Stimulated activated CD8-positive, alpha-beta memory T cell treated with anti-CD3 and anti-CD28 coated beads, Interleukin-15, amount 100 ng/mL, for 1 hour (primary cell): Measurements from ENCODE around the gene NTRK3.

Source experiments
- DNase-seq: peaks from one replicate; pipeline ENCODE4 v3.0.0-alpha.2; 2020; ENCODE audit warnings: low read depth

NTRK3 gene

GRCh38 chr15:88256279-88257230, at the start of gene NTRK3:
Gene NTRK3 (minus strand): TSS chr15:88256739. CDS start chr15:88256153, 586 bp downstream.
- DNase-seq = no peak

- DNase-seq = no peak
Observed at GRCh38 chr15:88303395-88303794, 46.9 kb upstream of the NTRK3 start.

GRCh38 chr15:88302373-88302772, 45.8 kb upstream of the NTRK3 start:
- no peak for DNase-seq

- DNase-seq = no peak
Observed at GRCh38 chr15:88301311-88301710, 44.8 kb upstream of the NTRK3 start.

- no peak for DNase-seq
Observed at GRCh38 chr15:88300861-88301260, 44.3 kb upstream of the NTRK3 start.

DNA sequence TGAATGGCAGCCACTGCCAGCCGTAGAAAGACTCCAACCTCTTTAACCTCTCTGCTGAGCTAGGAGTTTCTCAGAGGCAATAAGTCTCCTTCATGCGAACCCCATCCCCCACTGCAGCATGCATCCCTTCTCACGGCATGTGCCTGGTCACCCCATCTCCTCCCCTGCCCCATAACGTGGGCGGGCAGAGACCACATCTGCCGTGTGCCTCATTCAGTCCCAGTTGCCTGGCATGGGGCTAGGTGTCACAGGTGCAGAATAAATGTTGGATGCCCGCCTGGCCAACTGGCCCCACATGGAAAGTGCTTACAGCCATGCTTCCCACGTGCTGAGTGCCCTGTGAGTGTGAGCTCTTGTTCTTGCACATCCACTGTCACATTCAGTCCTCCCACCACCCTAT, 43.5 kb upstream of the NTRK3 start:
- no peak for DNase-seq

- DNase-seq = no peak
Observed at GRCh38 chr15:88299497-88299896, 43.0 kb upstream of the NTRK3 start.

GRCh38 chr15:88288661-88289060, 32.1 kb upstream of the NTRK3 start:
- DNase-seq = no peak

DNA sequence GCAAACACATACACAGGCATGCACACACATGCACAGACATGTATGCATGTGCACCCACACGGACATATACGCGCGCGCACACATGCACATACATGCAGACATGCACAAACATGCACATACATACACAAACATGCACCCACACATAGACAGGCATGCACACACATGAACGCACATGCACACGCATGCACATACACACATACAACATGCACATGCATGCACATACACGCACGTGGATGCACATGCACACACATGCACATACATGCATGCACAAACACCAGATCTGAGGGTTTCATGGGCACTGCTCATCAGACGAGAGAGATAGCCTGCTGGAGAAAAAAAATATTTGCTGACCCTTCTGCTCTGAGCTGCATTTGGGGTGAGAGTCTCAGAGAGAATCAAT, 31.7 kb upstream of the NTRK3 start:
- no peak for DNase-seq

DNA sequence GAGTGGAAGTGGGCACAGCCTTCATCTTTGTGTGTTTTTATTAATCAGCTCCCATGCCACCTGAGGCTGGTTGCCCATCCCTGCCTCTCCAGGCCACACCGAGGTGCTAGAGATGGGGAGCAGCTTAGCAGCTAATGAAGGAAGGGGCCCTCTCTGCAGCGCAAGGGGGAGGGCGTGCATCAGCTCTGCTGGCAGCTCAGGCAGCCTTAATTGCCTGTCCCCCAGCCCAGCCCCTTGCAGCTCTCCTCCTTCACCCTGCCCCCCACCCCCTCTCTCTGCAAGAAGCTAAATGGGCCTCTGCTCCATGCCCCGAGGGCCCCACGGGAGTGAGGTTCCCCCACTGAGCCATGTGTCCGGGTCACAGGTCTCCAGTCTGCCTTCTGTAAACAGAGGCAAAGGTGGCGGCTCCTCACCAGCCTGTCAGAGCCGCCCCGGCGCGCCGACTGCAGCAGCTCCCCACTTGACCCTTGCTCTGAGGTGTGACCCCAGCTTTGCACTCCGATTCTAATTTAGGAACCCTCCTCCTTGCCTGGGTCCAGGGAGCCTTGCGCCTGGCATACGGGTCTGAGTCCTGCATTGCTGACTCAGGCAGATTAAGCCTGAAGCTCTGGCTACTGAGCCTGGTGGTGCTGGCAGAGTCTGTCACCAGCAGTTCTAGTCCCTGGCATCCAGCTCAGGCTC, 27.9 kb upstream of the NTRK3 start:
- DNase-seq = no peak

GRCh38 chr15:88282614-88283013, 26.1 kb upstream of the NTRK3 start:
- no peak for DNase-seq

GRCh38 chr15:88276821-88277410, 20.4 kb upstream of the NTRK3 start:
- no peak for DNase-seq

DNA sequence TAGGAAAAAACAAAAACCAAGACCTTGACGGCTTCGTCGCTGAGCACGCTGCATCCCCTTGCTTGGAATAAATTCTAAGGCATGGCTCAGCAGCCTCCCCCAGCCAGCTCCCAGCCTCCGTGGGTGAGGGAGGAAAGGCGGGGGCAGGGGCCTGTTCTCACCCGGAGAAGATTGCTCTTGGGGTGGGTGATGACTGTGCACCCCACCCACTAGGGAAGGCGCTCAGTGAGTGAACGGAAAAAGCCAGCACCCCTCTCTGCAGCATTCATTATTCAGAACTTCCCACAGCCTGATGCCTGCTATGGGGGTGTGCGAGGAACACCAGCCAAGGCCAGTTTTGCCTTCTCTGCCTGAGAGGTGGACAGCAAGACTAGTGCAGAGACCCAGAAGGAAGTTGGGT, 19.3 kb upstream of the NTRK3 start:
- no peak for DNase-seq

- peak; percentile 25 for DNase-seq
Observed at GRCh38 chr15:88274553-88275460, 18.3 kb upstream of the NTRK3 start.

GRCh38 chr15:88272421-88272820, 15.9 kb upstream of the NTRK3 start:
- DNase-seq = no peak

DNA sequence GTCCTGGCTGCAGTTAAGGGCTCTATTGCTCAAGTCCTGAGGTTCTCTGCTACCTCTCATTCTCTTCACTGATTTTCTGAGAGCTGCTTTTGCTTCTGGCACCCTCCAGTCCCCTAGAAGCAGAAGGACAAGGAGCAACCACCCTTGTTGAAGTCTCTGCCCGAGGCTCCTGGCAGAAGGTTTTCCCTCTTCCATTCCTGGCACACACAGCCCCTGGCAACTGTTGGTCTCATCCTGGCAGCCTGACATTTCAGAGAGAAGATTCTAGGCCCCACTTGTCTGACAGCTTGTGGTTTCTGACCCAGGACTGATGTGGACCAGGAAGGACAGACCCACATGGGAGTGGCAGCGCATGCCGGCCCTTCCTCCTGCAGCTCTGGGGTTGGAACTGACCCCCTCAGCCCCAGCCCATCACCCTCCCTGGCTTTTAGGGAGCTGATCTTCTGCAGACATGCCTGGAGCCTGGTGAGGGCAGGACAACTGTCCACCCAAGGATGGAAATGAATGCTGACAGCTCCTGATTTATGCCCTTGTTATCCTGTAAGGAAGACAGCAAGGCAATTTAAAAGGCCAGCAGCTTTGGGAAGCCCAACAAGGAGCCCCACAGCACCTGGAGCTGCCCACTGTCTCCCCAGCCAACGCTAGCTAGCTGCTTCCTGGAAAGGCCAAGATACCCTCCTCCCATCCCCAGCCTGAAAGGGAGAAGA, 13.0 kb upstream of the NTRK3 start:
- DNase-seq = no peak

DNA sequence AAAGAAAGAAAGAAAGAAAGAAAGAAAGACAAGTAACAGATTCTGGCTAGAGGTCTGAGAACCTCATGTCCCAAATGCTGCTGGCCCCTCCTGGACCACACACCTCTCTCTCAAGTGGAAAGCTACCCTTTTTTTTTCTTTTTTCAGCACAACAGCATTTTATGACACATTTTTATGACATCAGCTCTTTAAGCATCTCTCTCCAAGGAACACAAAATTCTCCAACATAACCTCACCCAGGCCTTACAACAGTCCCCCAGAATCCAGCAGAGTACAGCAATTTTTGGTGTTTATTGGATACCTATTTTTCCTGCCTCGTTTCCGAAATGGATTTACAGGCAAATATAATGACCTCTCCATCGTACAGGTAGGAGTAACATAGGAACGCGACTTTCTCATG, 11.2 kb upstream of the NTRK3 start:
- DNase-seq = no peak

DNA sequence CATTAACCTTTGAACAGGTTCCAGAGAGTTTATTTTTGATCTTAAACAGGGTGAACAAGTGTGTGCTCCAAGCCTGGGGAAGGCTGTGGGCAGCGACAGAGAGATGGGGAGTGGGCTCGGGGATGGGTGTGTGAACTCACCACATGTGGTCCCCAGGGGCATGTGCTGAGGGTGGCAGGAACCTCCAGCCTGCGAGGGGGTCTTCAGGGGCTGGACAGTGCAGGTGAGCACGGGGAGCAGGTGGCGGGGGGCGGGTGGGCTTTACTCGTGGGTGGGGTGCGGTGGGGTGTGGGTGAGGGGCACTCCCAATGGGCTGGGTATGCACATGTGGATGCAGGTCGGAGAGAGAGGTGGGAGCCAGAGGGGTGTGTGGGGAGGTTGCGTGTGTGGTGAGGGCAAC, 9.6 kb upstream of the NTRK3 start:
- DNase-seq = no peak

DNA sequence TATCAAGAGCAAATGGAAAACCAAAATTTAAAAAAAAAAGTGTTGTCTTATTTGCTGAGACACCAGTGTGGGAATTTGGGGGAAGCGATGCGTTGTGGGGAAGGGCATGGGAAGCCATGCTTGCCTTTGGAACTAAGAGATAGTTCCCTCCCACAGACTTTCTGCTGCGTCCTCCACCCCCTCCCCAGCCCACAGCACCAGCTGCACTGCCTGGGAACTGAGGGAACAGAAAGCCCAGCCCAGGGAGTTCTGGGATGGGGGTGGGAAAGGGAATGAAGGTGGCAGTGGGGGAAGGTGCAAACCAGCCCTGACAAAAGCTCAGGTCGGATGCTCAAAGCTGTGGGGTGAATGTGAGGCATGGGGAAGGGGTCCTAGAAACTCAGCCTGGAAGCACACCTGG, 8.1 kb upstream of the NTRK3 start:
- no peak for DNase-seq

- no peak for DNase-seq
Observed at GRCh38 chr15:88262064-88262463, 5.5 kb upstream of the NTRK3 start.

DNA sequence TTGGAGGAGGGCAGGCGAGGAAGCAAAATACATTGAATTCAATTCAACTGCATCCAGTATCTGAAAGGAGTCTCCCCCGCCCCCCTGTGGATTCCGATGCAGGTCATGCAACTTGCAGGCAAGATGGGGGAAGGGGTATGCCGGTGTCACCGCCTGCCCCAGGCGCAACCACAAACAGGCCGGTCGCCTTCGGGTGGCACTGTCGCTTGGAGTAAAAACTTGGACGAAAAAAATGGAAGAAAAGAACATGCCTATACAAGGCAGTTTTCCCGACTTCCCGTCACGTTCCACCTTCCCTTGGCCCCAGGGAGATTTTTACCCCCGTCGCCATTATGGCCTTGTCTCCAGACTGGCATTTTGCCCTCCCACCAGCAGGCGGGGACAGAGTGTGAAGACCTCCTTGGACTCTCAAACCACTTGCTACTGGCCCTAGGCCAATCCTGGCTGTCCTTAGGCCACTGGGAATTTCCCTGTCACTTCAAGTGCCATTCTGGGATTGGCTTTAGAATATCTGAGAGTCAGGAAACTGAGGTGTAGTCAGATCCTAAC, 1.6 kb upstream of the NTRK3 start:
- DNase-seq = no peak
